Measurements from ENCODE around the gene FIGNL2. TPM values are rescaled to one million over a fixed set of nuclear protein-coding genes. Genes with fewer than 3 reads are reported as not detected.

FIGNL2 gene
- polyA plus RNA-seq, 1 experiment = 0.26 TPM

DNA sequence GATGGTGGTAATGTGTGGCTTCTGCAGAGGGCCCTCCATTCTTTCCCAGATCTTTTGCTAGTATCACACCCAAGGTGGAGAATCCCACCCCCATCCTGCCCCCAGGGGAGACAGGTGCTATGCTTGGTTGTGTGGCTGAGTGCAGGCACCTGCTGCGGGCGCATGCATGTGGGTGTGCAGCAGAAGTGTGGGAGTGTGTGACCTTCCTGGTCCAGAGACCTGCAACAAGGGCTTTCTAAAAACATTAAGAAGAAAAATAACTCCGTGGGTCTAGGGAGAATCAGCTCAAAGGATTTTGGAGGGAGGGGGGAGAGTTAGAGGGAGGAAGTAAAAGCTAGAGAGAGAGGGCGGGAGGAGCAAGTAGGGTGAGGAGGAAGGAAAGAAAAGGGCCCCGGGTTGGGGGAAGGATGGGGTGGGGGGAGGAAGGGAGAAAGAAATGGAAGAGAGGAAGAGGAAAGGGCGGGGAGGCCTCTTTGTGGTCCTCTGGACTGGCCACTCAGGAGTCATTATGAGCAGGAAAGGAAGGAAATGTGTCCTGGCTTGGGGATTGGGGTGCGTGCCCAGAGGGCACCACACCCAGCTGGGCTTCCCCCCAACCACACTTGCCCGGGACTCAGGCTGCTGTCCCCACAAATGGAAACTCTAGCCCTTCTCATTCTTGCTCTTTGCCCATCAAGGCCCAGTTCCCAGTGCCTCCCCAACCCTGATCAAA lies 3.1 kb upstream of the FIGNL2 start:
- Histone ChIP-seq H3K27me3 (ENCODE audit: control insufficient read depth, insufficient read depth, low read length) (peaks cover 22% of the 10 kb centered on the region), H3K9me3 (ENCODE audit: control insufficient read depth, insufficient read depth, low read length) (peaks cover 3% of the 10 kb centered on the region; the same call in 1 of the 2 replicates), H3K4me3 (ENCODE audit: low read depth, low read length) (no peak overlapping the region), H3K27ac (ENCODE audit: low read depth, low read length) (no peak overlapping the region)
- CTCF ChIA-PET = no interaction called here
- TF ChIP-seq, protein P1, sequence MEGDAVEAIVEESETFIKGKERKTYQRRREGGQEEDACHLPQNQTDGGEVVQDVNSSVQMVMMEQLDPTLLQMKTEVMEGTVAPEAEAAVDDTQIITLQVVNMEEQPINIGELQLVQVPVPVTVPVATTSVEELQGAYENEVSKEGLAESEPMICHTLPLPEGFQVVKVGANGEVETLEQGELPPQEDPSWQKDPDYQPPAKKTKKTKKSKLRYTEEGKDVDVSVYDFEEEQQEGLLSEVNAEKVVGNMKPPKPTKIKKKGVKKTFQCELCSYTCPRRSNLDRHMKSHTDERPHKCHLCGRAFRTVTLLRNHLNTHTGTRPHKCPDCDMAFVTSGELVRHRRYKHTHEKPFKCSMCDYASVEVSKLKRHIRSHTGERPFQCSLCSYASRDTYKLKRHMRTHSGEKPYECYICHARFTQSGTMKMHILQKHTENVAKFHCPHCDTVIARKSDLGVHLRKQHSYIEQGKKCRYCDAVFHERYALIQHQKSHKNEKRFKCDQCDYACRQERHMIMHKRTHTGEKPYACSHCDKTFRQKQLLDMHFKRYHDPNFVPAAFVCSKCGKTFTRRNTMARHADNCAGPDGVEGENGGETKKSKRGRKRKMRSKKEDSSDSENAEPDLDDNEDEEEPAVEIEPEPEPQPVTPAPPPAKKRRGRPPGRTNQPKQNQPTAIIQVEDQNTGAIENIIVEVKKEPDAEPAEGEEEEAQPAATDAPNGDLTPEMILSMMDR (IDR thresholded peaks at IDR 0.05; ENCODE audit: low read depth, low read length) = no peak
- DNase-seq (ENCODE audit: low read depth, low spot score) = no peak
- POLR2A ChIA-PET = interaction anchor here (0.6 kb wide), 1 partner anchor 273 kb away, joined by 4 read pairs; no protein-coding TSS in a partner anchor

GRCh38 chr12:51850965-51851299 lies 2.4 kb upstream of the FIGNL2 start:
- CTCF ChIA-PET = interaction anchor here (0.6 kb wide), 1 partner anchor 18 kb away, joined by 3 read pairs; no protein-coding TSS in a partner anchor
- Histone ChIP-seq H3K9me3 (ENCODE audit: control insufficient read depth, insufficient read depth, low read length) (peaks cover 3% of the 10 kb centered on the region; the same call in 1 of the 2 replicates), H3K4me3 (ENCODE audit: low read depth, low read length) (no peak overlapping the region), H3K27me3 (ENCODE audit: control insufficient read depth, insufficient read depth, low read length) (peaks cover 28% of the 10 kb centered on the region), H3K27ac (ENCODE audit: low read depth, low read length) (no peak overlapping the region)
- TF ChIP-seq, protein P1 (IDR thresholded peaks at IDR 0.05; ENCODE audit: low read depth, low read length) = no peak
- DNase-seq (ENCODE audit: low read depth, low spot score) = no peak
- POLR2A ChIA-PET = interaction anchor here (0.6 kb wide), 1 partner anchor 272 kb away, joined by 4 read pairs; no protein-coding TSS in a partner anchor

DNA sequence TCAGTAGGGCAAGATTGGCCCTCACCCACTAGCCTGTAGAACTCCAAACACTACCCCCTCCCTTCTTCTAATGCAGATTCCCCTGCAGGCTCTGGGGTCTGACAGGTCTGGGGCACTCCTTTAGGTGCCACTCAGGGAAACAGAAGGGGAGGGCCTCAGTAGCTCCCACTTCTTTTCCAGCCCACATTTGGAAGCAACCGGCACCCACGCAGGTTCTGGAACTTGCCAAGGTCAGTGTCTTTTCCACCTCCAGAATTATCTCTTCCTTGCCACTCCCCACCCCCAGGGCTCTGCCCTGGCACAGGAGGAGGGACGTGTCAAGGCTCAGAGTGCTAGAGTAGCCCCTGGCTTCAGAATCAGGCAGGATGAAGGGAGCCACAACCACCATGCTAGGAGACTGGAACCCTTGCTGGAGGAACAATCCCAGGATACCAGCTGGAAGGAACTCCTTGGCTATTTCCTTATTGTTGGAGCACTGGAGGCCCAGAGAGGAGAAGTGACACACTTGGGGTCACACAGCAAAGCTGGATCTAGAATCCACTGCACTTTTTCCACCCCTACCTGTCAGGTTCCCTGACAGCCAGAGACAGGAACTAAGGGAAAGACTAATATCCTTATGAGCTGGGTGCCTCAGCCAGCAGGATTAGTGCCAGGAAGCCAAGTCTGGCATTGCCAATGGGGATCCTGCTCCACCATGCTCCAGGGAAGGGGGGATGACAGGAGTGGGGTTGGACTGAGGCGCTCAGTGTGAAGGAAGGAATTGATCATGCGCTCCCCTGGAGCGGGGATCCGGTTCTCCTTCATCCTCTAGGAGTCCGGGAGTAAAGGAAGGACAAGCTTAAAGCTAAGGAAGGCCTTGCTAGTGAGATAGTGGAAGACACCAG lies 1.8 kb upstream of the FIGNL2 start:
- Histone ChIP-seq H3K4me3 (ENCODE audit: low read depth, low read length) (no peak overlapping the region), H3K27me3 (ENCODE audit: control insufficient read depth, insufficient read depth, low read length) (peaks cover 33% of the 10 kb centered on the region), H3K9me3 (ENCODE audit: control insufficient read depth, insufficient read depth, low read length) (peaks cover 3% of the 10 kb centered on the region; the same call in 1 of the 2 replicates), H3K27ac (ENCODE audit: low read depth, low read length) (no peak overlapping the region)
- TF ChIP-seq, protein P1 (IDR thresholded peaks at IDR 0.05; ENCODE audit: low read depth, low read length) = no peak
- CTCF ChIA-PET = interaction anchor here (0.6 kb wide), 1 partner anchor 18 kb away, joined by 3 read pairs; no protein-coding TSS in a partner anchor
- POLR2A ChIA-PET = no interaction called here
- DNase-seq (ENCODE audit: low read depth, low spot score) = no peak

DNA sequence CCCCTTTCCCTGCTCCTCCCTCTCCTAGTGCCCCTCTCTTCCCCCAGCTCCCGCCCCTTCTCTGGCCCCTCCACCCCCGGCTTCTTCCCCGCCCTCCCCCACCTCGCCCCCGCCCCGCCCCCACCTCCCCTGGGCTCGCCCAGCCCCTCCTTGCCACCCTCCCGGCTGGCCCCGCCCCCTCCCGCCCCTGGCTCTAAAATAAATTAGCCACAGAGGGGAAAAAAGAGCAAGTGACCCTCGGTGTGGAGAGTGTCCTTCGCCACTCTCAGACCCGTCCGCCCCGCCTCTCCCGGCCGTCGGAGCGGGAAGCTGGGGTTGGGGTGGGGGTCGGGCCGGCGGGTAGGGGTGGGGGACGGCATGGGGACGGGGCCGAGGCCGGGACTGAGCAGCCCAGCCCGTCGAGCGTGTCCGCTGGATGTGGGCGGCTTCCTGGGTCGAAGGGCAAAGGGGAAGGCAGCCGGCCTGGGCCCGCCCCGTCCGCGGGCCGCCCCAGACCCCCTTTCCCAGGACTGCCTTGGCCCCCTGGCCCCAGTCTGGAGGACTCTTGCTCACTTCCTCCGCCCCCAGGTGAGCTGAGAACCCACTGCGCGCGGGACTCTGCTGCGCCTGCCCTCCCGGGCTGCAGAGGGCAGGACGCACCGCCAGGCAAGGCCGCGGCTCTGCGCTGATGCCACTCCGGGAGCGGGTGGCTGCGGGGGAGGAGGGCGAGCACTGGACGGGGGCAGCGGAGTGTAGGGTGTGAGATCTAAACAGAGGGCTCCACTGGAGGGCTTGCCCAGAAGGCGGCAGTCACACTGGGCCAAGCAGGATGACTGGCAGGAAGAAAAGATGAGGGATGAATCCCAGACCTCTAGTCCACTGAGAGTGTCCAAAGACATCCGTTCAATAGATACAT lies 570 bp upstream of the FIGNL2 start:
- POLR2A ChIA-PET = no interaction called here
- Histone ChIP-seq H3K4me3 (ENCODE audit: low read depth, low read length) (no peak overlapping the region), H3K27ac (ENCODE audit: low read depth, low read length) (no peak overlapping the region), H3K9me3 (ENCODE audit: control insufficient read depth, insufficient read depth, low read length) (peaks cover 3% of the 10 kb centered on the region; the same call in 1 of the 2 replicates), H3K27me3 (ENCODE audit: control insufficient read depth, insufficient read depth, low read length) (peaks cover 44% of the 10 kb centered on the region)
- TF ChIP-seq, protein P1 (IDR thresholded peaks at IDR 0.05; ENCODE audit: low read depth, low read length) = no peak
- CTCF ChIA-PET = no interaction called here
- no peak for DNase-seq (ENCODE audit: low read depth, low spot score)

Data from AG04450 (cell line).